DND-41 (cell line): ENCODE measurements around the gene GDPD4.

ENCODE experiments used
- EZH2 ChIP-seq: IDR thresholded peaks from 3 replicates; pipeline ENCODE4 v1.6.1; 2012; ENCODE audit warnings: borderline replicate concordance, low read depth, mild to moderate bottlenecking, moderate library complexity, low read length, inconsistent platforms; ENCODE audit not compliant: severe bottlenecking
- TF ChIP-seq, protein P1 (sequence below): IDR thresholded peaks from 2 replicates; pipeline ENCODE4 v1.5.1; 2012; ENCODE audit warnings: borderline replicate concordance, low read length, moderate library complexity, mild to moderate bottlenecking; ENCODE audit not compliant: poor library complexity, severe bottlenecking; ENCODE audit errors: extremely low read depth

DNA sequence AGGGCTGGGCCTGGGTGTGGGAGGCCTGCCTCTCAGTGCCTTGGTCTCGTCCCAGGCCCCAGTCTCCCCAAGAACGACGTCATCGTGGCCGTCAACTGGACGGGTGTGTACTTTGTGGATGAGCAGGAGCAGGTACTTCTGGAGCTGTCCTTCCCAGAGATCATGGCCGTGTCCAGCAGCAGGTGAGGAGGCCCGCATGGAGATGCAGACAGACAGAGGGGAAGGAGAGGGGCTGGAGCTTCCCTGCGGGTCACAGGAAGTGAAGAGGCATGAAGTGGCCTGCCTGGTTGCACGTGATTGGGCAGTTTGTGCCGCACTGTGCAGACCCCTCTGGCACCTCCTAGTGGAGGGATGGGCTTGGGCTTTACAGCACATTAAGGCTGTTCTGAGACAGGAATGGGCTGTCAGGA, 103.0 kb downstream of the GDPD4 start:
- TF ChIP-seq, protein P1, sequence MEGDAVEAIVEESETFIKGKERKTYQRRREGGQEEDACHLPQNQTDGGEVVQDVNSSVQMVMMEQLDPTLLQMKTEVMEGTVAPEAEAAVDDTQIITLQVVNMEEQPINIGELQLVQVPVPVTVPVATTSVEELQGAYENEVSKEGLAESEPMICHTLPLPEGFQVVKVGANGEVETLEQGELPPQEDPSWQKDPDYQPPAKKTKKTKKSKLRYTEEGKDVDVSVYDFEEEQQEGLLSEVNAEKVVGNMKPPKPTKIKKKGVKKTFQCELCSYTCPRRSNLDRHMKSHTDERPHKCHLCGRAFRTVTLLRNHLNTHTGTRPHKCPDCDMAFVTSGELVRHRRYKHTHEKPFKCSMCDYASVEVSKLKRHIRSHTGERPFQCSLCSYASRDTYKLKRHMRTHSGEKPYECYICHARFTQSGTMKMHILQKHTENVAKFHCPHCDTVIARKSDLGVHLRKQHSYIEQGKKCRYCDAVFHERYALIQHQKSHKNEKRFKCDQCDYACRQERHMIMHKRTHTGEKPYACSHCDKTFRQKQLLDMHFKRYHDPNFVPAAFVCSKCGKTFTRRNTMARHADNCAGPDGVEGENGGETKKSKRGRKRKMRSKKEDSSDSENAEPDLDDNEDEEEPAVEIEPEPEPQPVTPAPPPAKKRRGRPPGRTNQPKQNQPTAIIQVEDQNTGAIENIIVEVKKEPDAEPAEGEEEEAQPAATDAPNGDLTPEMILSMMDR: peak; percentile 71
- TF ChIP-seq EZH2: no peak
